ENCODE data around the gene FGFRL1. TPM values are rescaled to one million over a fixed set of nuclear protein-coding genes. Genes with fewer than 3 reads are reported as not detected.
A peak's percentile ranks its signal among the peaks of the same experiment; 100 is the strongest.

FGFRL1 gene
- total and polyA plus RNA-seq, 2 of the 13 experiments (the other 11 are each of a cell fraction or from before 2014, with no cell fraction given): 19.1 to 30.6 TPM

GRCh38 chr4:1057403-1057745 is 45.9 kb downstream of the FGFRL1 start (continued):
- TF ChIP-seq HNRNPH1 (optimal IDR thresholded peaks at IDR 0.05; ENCODE audit: low read depth, low read length) (no peak), BORCS8-MEF2B (CRISPR knock-in tag; IDR thresholded peaks at IDR 0.05) (no peak), ZNF713 (CRISPR knock-in tag; IDR thresholded peaks at IDR 0.05) (no peak), SALL1 (CRISPR knock-in tag; IDR thresholded peaks at IDR 0.05) (0 out of 2 replicates have a peak, but pooled peaks have one; percentile 22), ISL2 (CRISPR knock-in tag; IDR thresholded peaks at IDR 0.05) (no peak), ZNF709 (CRISPR knock-in tag; IDR thresholded peaks at IDR 0.05) (no peak), MZF1 (CRISPR knock-in tag; IDR thresholded peaks at IDR 0.05; ENCODE audit: borderline replicate concordance) (no peak), ZNF616 (CRISPR knock-in tag; IDR thresholded peaks at IDR 0.05; ENCODE audit: low read depth) (no peak), PBX2 (CRISPR knock-in tag; IDR thresholded peaks at IDR 0.05) (no peak), RFX3 (CRISPR knock-in tag; IDR thresholded peaks at IDR 0.05) (no peak), ZNF768 (CRISPR knock-in tag; IDR thresholded peaks at IDR 0.05) (no peak), TEAD3 (CRISPR knock-in tag; optimal IDR thresholded peaks at IDR 0.05; ENCODE audit: borderline replicate concordance) (peak; percentile 26), ARID2 (CRISPR knock-in tag; IDR thresholded peaks at IDR 0.05; ENCODE audit: borderline replicate concordance) (no peak), SAP130 (CRISPR knock-in tag; IDR thresholded peaks at IDR 0.05; ENCODE audit: low read depth) (peak; percentile 55; the same call in 1 of the 2 replicates), BCL6 (CRISPR knock-in tag; IDR thresholded peaks at IDR 0.05) (peak; percentile 59; the same call in 1 of the 2 replicates), SOX5 (CRISPR knock-in tag; IDR thresholded peaks at IDR 0.05; ENCODE audit: borderline replicate concordance) (peak; percentile 42; the same call in 1 of the 2 replicates), KLF13 (CRISPR knock-in tag; IDR thresholded peaks at IDR 0.05) (no peak), MED13 (CRISPR knock-in tag; IDR thresholded peaks at IDR 0.05) (no peak), SNAI1 (CRISPR knock-in tag; IDR thresholded peaks at IDR 0.05; ENCODE audit: borderline replicate concordance) (no peak), CHD2 (IDR thresholded peaks at IDR 0.05; ENCODE audit: low read depth, low read length) (no peak), IKZF5 (CRISPR knock-in tag; IDR thresholded peaks at IDR 0.05) (peak; percentile 44; the same call in 1 of the 2 replicates), ZNF432 (CRISPR knock-in tag; IDR thresholded peaks at IDR 0.05; ENCODE audit: borderline replicate concordance) (no peak)
- TF ChIP-seq, protein P1, sequence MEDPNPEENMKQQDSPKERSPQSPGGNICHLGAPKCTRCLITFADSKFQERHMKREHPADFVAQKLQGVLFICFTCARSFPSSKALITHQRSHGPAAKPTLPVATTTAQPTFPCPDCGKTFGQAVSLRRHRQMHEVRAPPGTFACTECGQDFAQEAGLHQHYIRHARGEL (CRISPR knock-in tag; IDR thresholded peaks at IDR 0.05): no peak
- TF ChIP-seq, protein P2, sequence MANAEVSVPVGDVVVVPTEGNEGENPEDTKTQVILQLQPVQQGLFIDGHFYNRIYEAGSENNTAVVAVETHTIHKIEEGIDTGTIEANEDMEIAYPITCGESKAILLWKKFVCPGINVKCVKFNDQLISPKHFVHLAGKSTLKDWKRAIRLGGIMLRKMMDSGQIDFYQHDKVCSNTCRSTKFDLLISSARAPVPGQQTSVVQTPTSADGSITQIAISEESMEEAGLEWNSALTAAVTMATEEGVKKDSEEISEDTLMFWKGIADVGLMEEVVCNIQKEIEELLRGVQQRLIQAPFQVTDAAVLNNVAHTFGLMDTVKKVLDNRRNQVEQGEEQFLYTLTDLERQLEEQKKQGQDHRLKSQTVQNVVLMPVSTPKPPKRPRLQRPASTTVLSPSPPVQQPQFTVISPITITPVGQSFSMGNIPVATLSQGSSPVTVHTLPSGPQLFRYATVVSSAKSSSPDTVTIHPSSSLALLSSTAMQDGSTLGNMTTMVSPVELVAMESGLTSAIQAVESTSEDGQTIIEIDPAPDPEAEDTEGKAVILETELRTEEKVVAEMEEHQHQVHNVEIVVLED (CRISPR knock-in tag; IDR thresholded peaks at IDR 0.05; ENCODE audit: borderline replicate concordance): no peak
- TF ChIP-seq, protein P3, sequence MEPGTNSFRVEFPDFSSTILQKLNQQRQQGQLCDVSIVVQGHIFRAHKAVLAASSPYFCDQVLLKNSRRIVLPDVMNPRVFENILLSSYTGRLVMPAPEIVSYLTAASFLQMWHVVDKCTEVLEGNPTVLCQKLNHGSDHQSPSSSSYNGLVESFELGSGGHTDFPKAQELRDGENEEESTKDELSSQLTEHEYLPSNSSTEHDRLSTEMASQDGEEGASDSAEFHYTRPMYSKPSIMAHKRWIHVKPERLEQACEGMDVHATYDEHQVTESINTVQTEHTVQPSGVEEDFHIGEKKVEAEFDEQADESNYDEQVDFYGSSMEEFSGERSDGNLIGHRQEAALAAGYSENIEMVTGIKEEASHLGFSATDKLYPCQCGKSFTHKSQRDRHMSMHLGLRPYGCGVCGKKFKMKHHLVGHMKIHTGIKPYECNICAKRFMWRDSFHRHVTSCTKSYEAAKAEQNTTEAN (CRISPR knock-in tag; conservative IDR thresholded peaks at IDR 0.05): no peak
- TF ChIP-seq, protein P4, sequence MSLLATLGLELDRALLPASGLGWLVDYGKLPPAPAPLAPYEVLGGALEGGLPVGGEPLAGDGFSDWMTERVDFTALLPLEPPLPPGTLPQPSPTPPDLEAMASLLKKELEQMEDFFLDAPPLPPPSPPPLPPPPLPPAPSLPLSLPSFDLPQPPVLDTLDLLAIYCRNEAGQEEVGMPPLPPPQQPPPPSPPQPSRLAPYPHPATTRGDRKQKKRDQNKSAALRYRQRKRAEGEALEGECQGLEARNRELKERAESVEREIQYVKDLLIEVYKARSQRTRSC (CRISPR knock-in tag; IDR thresholded peaks at IDR 0.05; ENCODE audit: low read depth): no peak

Data from HepG2 (cell line).